HS-5 (cell line): ENCODE data around the gene CNNM1.

ENCODE experiments used
- DNase-seq: peaks from one replicate; pipeline ENCODE4 v3.0.0-alpha.2; 2012; ENCODE audit warnings: low read depth

The CNNM1 gene

GRCh38 chr10:99329304-99329553 lies at the start of gene CNNM1:
Gene CNNM1, plus strand, starts transcription at chr10:99329356. Its CDS starts 32 bp downstream, at chr10:99329388.
- peak; percentile 23 for DNase-seq

GRCh38 chr10:99279626-99280111 lies 49.5 kb upstream of the CNNM1 start:
- peak; percentile 49 for DNase-seq

- DNase-seq = no peak
These were observed 48.7 kb upstream of the CNNM1 start for GRCh38 chr10:99280472-99280871.

- DNase-seq = no peak
These were observed 43.3 kb upstream of the CNNM1 start for GRCh38 chr10:99285881-99286280.

GRCh38 chr10:99290306-99290705 lies 38.9 kb upstream of the CNNM1 start:
- DNase-seq = no peak

- DNase-seq = peak; percentile 79
These were observed 37.0 kb upstream of the CNNM1 start for GRCh38 chr10:99292159-99292558.

- no peak for DNase-seq
These were observed 32.6 kb upstream of the CNNM1 start for GRCh38 chr10:99296605-99297004.

GRCh38 chr10:99297033-99297432 lies 32.1 kb upstream of the CNNM1 start:
- no peak for DNase-seq

- no peak for DNase-seq
These were observed 25.0 kb upstream of the CNNM1 start for GRCh38 chr10:99303899-99304861.

GRCh38 chr10:99304862-99305229 lies 24.3 kb upstream of the CNNM1 start:
- DNase-seq = no peak

GRCh38 chr10:99312501-99312900 lies 16.7 kb upstream of the CNNM1 start:
- DNase-seq = no peak

GRCh38 chr10:99315853-99316252 lies 13.3 kb upstream of the CNNM1 start:
- DNase-seq = no peak

GRCh38 chr10:99316374-99316773 lies 12.8 kb upstream of the CNNM1 start:
- DNase-seq = no peak

- no peak for DNase-seq
These were observed 11.1 kb upstream of the CNNM1 start for GRCh38 chr10:99318048-99318447.

GRCh38 chr10:99318475-99318874 lies 10.7 kb upstream of the CNNM1 start:
- DNase-seq = no peak

- DNase-seq = no peak
These were observed 3.9 kb upstream of the CNNM1 start for GRCh38 chr10:99325281-99325680.

GRCh38 chr10:99326871-99327270 lies 2.3 kb upstream of the CNNM1 start:
- no peak for DNase-seq

GRCh38 chr10:99328579-99329303 lies 415 bp upstream of the CNNM1 start:
- DNase-seq = peak; percentile 26

GRCh38 chr10:99329554-99330346 lies 594 bp downstream of the CNNM1 start:
- DNase-seq = no peak

- no peak for DNase-seq
These were observed 1.3 kb downstream of the CNNM1 start for GRCh38 chr10:99330347-99330924.

GRCh38 chr10:99331207-99331803 lies 2.1 kb downstream of the CNNM1 start:
- no peak for DNase-seq
